GM12874 (cell line): ENCODE data around the gene PDK2.

Source experiments
- CTCF ChIP-seq: IDR thresholded peaks from 2 replicates; pipeline ENCODE4 v1.5.1; 2011; ENCODE audit warnings: low read depth, mild to moderate bottlenecking, control low read depth, low read length, moderate library complexity; ENCODE audit not compliant: insufficient read depth

The PDK2 gene

GRCh38 chr17:50098583-50098982, 3.4 kb downstream of the PDK2 start:
- no peak for TF ChIP-seq CTCF

- no peak for TF ChIP-seq CTCF
These were observed 3.9 kb downstream of the PDK2 start for GRCh38 chr17:50099003-50099402.

GRCh38 chr17:50100480-50100883, 5.3 kb downstream of the PDK2 start:
- TF ChIP-seq CTCF = no peak

- no peak for TF ChIP-seq CTCF
These were observed 5.8 kb downstream of the PDK2 start for GRCh38 chr17:50100921-50101345.

GRCh38 chr17:50101346-50102163, 6.4 kb downstream of the PDK2 start:
- no peak for TF ChIP-seq CTCF

- TF ChIP-seq CTCF = no peak
These were observed 7.2 kb downstream of the PDK2 start for GRCh38 chr17:50102164-50102991.

- TF ChIP-seq CTCF = no peak
These were observed 8.1 kb downstream of the PDK2 start for GRCh38 chr17:50103252-50103651.
